Measurements from ENCODE around the gene DENND1A. TPM values are rescaled to one million over a fixed set of nuclear protein-coding genes. Genes with fewer than 3 reads are reported as not detected.

The DENND1A gene
- total RNA-seq, 1 donor from 2014 or later: 12.7 TPM

DNA sequence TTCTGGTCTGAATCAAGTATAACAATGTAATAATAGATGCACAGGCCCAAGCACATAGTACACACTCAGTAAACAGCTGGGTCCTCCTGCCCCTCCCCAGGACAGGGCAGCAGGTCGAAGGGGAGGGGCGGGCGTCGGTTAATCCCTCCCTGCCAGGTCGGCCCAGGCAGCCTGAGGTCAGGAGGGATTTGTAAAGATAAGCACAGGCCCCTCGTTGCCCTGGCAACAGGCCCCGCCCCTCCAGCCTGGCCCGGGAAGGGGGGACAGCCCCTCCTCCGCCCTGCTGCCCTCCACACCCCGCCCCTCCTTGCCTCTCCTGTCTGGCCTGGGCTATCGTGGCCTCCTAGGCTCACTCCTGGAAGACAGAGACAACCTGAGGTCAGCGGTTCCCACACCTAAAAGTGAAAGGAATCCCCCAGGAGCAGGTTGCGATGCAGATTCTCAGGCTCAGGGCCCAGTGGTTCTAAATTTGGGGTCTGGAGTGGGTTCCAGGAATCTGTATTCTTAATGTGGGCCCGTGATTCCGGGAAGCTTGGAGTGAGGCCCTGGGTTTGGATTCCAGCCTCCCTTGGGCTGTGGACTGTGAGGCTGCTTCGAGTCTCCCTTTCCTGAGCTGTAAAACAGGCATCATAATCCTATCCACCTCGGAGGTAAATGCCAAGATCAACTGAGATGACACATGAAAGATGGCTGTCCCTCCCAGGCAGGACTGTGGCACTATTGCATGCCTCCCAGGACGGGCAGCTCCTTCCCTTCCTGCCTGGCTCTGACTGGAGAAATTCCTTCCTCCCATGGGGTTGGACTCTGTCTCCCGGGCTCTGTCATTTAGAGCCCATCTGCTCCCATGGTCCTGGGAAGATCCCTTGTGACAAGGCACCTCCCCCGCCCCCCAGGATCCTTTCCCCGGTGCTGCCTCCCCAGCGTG, 569.5 kb downstream of the DENND1A start:
- Histone ChIP-seq H3K4me2 (ENCODE audit: low read length) (peak overlapping the region; percentile 12), H3K27ac (ENCODE audit: low read depth, low read length) (no peak overlapping the region), H3K79me2 (ENCODE audit: insufficient read depth, low read length) (no peaks in the 10 kb centered on the region), H3K27me3 (ENCODE audit: insufficient read depth, low read length) (peaks cover 6% of the 10 kb centered on the region), H3K4me1 (ENCODE audit: insufficient read depth, low read length) (peaks cover 17% of the 10 kb centered on the region), H4K20me1 (ENCODE audit: insufficient read depth, low read length) (no peaks in the 10 kb centered on the region), H3K36me3 (ENCODE audit: insufficient read depth, low read length) (no peaks in the 10 kb centered on the region), H3K9ac (ENCODE audit: low read length) (no peak overlapping the region), H3K4me3 (ENCODE audit: insufficient read depth, low read depth, low read length) (no peak overlapping the region), H3K9me3 (ENCODE audit: insufficient read depth, low read depth, low read length) (no peaks in the 10 kb centered on the region), H2AFZ (ENCODE audit: low read depth, low read length) (peak overlapping the region; percentile 47)
- DNase-seq (ENCODE audit: low read depth) (no peak), FAIRE-seq (no peak)
- Mint-ChIP-seq H3K4me3 (ENCODE audit: unreplicated experiment) (no peak overlapping the region), H3K27ac (ENCODE audit: unreplicated experiment) (peak overlapping the region; percentile 69), H3K27me3 (ENCODE audit: low read depth, unreplicated experiment) (peaks cover 3% of the 10 kb centered on the region), H3K36me3 (ENCODE audit: low read depth, unreplicated experiment) (no peaks in the 10 kb centered on the region), H3K4me1 (ENCODE audit: low read depth, unreplicated experiment) (peaks cover 47% of the 10 kb centered on the region), H3K9me3 (ENCODE audit: unreplicated experiment) (no peaks in the 10 kb centered on the region)
- TF ChIP-seq, protein P1, sequence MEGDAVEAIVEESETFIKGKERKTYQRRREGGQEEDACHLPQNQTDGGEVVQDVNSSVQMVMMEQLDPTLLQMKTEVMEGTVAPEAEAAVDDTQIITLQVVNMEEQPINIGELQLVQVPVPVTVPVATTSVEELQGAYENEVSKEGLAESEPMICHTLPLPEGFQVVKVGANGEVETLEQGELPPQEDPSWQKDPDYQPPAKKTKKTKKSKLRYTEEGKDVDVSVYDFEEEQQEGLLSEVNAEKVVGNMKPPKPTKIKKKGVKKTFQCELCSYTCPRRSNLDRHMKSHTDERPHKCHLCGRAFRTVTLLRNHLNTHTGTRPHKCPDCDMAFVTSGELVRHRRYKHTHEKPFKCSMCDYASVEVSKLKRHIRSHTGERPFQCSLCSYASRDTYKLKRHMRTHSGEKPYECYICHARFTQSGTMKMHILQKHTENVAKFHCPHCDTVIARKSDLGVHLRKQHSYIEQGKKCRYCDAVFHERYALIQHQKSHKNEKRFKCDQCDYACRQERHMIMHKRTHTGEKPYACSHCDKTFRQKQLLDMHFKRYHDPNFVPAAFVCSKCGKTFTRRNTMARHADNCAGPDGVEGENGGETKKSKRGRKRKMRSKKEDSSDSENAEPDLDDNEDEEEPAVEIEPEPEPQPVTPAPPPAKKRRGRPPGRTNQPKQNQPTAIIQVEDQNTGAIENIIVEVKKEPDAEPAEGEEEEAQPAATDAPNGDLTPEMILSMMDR (IDR thresholded peaks at IDR 0.05; ENCODE audit: insufficient read depth, low read depth, low read length): no peak
- TF ChIP-seq EZH2 (IDR thresholded peaks at IDR 0.05; ENCODE audit: insufficient read depth, low read length): no peak

DNA sequence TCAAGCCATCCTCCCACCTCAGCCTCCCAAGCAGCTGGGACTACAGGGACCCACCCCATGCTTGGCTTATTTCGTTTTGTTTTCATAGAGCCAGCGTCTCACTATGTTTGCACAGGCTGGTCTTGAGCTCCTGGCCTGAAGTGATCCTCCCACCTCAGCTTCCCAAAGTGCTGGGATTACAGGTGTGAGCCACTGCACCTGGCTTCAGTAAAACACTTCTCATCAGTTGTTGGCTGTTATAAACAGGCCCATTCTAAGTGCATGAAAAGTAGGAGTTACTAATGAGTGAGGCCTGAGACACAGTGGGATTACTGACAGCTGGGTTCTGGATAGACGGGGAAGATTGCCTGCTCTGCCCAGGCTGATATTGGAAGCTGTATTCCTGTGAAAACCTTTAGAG, 570.4 kb downstream of the DENND1A start:
- Mint-ChIP-seq H3K9me3 (ENCODE audit: unreplicated experiment) (no peaks in the 10 kb centered on the region), H3K27ac (ENCODE audit: unreplicated experiment) (peak overlapping the region; percentile 16), H3K4me1 (ENCODE audit: low read depth, unreplicated experiment) (peaks cover 45% of the 10 kb centered on the region), H3K27me3 (ENCODE audit: low read depth, unreplicated experiment) (peaks cover 7% of the 10 kb centered on the region), H3K4me3 (ENCODE audit: unreplicated experiment) (no peak overlapping the region), H3K36me3 (ENCODE audit: low read depth, unreplicated experiment) (no peaks in the 10 kb centered on the region)
- Histone ChIP-seq H3K9ac (ENCODE audit: low read length) (no peak overlapping the region), H3K79me2 (ENCODE audit: insufficient read depth, low read length) (no peaks in the 10 kb centered on the region), H3K27me3 (ENCODE audit: insufficient read depth, low read length) (peaks cover 6% of the 10 kb centered on the region), H2AFZ (ENCODE audit: low read depth, low read length) (no peak overlapping the region), H4K20me1 (ENCODE audit: insufficient read depth, low read length) (no peaks in the 10 kb centered on the region), H3K4me1 (ENCODE audit: insufficient read depth, low read length) (peaks cover 13% of the 10 kb centered on the region), H3K4me3 (ENCODE audit: insufficient read depth, low read depth, low read length) (no peak overlapping the region), H3K4me2 (ENCODE audit: low read length) (no peak overlapping the region), H3K36me3 (ENCODE audit: insufficient read depth, low read length) (no peaks in the 10 kb centered on the region), H3K27ac (ENCODE audit: low read depth, low read length) (no peak overlapping the region), H3K9me3 (ENCODE audit: insufficient read depth, low read depth, low read length) (no peaks in the 10 kb centered on the region)
- DNase-seq (ENCODE audit: low read depth): no peak
- no peak for FAIRE-seq
- TF ChIP-seq, protein P1 (IDR thresholded peaks at IDR 0.05; ENCODE audit: insufficient read depth, low read depth, low read length): no peak
- TF ChIP-seq EZH2 (IDR thresholded peaks at IDR 0.05; ENCODE audit: insufficient read depth, low read length): no peak

GRCh38 chr9:123359106-123359505, 570.8 kb downstream of the DENND1A start:
- Mint-ChIP-seq H3K27me3 (ENCODE audit: low read depth, unreplicated experiment) (peaks cover 11% of the 10 kb centered on the region), H3K9me3 (ENCODE audit: unreplicated experiment) (no peaks in the 10 kb centered on the region), H3K27ac (ENCODE audit: unreplicated experiment) (no peak overlapping the region), H3K4me1 (ENCODE audit: low read depth, unreplicated experiment) (peaks cover 41% of the 10 kb centered on the region), H3K36me3 (ENCODE audit: low read depth, unreplicated experiment) (no peaks in the 10 kb centered on the region), H3K4me3 (ENCODE audit: unreplicated experiment) (no peak overlapping the region)
- no peak overlapping the region for H3K4me3 ChIP-seq (ENCODE audit: insufficient read depth, low read depth, low read length)
- peaks cover 6% of the 10 kb centered on the region for H3K27me3 ChIP-seq (ENCODE audit: insufficient read depth, low read length)
- H3K79me2 ChIP-seq (ENCODE audit: insufficient read depth, low read length): no peaks in the 10 kb centered on the region
- no peak overlapping the region for H3K9ac ChIP-seq (ENCODE audit: low read length)
- H3K9me3 ChIP-seq (ENCODE audit: insufficient read depth, low read depth, low read length): no peaks in the 10 kb centered on the region
- no peak for TF ChIP-seq EZH2 (IDR thresholded peaks at IDR 0.05; ENCODE audit: insufficient read depth, low read length)
- TF ChIP-seq, protein P1 (IDR thresholded peaks at IDR 0.05; ENCODE audit: insufficient read depth, low read depth, low read length): no peak
- no peak overlapping the region for H3K4me2 ChIP-seq (ENCODE audit: low read length)
- peaks cover 8% of the 10 kb centered on the region for H3K4me1 ChIP-seq (ENCODE audit: insufficient read depth, low read length)
- DNase-seq (ENCODE audit: low read depth) (no peak), FAIRE-seq (no peak)
- no peak overlapping the region for H3K27ac ChIP-seq (ENCODE audit: low read depth, low read length)
- no peak overlapping the region for H2AFZ ChIP-seq (ENCODE audit: low read depth, low read length)
- no peaks in the 10 kb centered on the region for H3K36me3 ChIP-seq (ENCODE audit: insufficient read depth, low read length)
- no peaks in the 10 kb centered on the region for H4K20me1 ChIP-seq (ENCODE audit: insufficient read depth, low read length)

Data from astrocyte (in vitro differentiated cells and primary cell).